ENCODE data around the gene GPR139.

GRCh38 chr16:20051611-20052010 is 22.1 kb downstream of the GPR139 start:
- TF ChIP-seq SIN3A (IDR thresholded peaks at IDR 0.05; ENCODE audit: borderline replicate concordance, insufficient read depth, low read length) (no peak), POLR2AphosphoS5 (IDR thresholded peaks at IDR 0.05; ENCODE audit: low read depth, low read length) (no peak)
